ENCODE results near the gene ASMTL.
"Not testable (repeated sequence)": the region's sequence is repeated elsewhere in the genome, so short reads cannot be mapped to it uniquely, and the experiment has no call there.

DNA sequence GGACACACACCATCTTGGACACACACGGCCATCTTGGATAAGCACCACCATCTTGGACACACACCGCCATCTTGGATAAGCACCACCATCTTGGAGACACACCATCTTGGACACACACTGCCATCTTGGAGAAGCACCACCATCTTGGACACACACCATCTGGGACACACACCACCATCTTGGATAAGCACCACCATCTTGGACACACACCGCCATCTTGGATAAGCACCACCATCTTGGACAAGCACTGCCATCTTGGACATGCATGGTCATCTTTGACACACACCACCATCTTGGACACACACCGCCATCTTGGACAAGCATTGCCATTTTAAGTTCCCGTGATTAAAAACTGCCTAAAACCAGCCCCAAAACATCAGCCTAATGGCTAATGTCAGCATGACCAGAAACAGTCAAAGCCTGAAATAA is 4.1 kb downstream of the ASMTL start:
- TF ChIP-seq, protein P1, sequence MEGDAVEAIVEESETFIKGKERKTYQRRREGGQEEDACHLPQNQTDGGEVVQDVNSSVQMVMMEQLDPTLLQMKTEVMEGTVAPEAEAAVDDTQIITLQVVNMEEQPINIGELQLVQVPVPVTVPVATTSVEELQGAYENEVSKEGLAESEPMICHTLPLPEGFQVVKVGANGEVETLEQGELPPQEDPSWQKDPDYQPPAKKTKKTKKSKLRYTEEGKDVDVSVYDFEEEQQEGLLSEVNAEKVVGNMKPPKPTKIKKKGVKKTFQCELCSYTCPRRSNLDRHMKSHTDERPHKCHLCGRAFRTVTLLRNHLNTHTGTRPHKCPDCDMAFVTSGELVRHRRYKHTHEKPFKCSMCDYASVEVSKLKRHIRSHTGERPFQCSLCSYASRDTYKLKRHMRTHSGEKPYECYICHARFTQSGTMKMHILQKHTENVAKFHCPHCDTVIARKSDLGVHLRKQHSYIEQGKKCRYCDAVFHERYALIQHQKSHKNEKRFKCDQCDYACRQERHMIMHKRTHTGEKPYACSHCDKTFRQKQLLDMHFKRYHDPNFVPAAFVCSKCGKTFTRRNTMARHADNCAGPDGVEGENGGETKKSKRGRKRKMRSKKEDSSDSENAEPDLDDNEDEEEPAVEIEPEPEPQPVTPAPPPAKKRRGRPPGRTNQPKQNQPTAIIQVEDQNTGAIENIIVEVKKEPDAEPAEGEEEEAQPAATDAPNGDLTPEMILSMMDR (optimal IDR thresholded peaks at IDR 0.05 in 1 of 3, IDR thresholded peaks at IDR 0.05 in 1 of 3, conservative IDR thresholded peaks at IDR 0.05 in 1 of 3; ENCODE audit: extremely low read depth in 1 of 3, insufficient read depth in 2 of 3, low read length in 3 of 3), result not testable (repeated sequence)
- TF ChIP-seq EZH2 (IDR thresholded peaks at IDR 0.05; ENCODE audit: low read length), result not testable (repeated sequence)
